GM19239 (cell line): Measurements from ENCODE around the gene KDR.

Source experiments
- DNase-seq: peaks from one replicate; pipeline ENCODE4 v3.0.0; 2011; ENCODE audit warnings: low spot score; ENCODE audit not compliant: insufficient read length
- FAIRE-seq: peaks from 2 replicates; lab custom pipeline; 2011; peaks lifted over from hg19 to GRCh38; lab: Jason Lieb, UNC

KDR gene

DNA sequence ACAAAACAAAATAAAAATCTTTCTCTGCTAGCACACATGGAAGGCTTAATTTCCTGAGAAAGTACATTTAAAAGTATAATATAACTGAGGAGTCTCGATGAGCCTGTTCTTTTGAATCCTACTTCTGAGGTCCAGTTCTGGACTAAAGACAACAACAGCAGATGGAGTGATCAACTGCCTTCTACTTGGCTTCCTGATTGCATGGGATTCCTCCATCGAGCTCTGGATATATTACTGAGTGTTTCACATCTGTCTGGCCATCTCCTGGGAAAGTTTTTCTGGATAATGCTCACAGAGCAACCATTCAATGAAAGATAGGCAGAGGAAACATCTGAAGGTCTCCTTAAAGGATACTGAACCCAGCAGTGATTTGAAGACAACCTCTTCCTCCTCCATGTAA is 42.6 kb downstream of the KDR start:
- no peak for DNase-seq
- no peak for FAIRE-seq

DNA sequence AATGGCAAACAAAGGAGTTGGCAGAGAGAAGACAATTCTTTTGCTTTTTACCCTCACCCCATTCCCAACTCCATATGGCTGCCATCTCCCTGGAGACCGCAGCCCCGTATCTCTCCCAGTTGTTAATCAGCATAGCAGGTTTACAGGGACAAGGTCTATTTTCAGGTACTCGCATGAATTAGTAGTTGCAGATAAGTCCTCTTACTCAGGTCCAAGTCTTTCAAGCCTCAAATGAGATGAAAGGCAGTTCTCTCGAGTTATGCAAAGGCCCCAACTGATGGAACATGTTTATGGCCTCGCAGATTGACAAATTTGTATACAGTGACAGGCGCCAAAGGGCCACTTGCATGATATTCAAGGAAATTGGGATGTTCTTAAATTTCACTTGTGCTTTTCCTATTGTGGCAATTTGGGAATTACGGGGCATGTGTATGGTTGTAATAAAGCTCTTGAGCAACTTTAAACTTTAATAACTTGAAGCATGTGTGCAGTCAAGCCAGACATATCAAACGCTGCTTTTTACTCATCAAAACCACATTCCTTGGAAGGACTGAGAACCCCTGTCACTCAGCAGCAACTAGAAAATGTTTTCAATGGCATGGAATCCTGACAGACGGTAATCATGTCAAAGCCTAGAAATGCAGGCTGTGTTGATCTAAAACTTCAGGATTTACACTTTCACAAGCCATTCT is 45.1 kb downstream of the KDR start:
- DNase-seq: no peak
- FAIRE-seq: no peak

DNA sequence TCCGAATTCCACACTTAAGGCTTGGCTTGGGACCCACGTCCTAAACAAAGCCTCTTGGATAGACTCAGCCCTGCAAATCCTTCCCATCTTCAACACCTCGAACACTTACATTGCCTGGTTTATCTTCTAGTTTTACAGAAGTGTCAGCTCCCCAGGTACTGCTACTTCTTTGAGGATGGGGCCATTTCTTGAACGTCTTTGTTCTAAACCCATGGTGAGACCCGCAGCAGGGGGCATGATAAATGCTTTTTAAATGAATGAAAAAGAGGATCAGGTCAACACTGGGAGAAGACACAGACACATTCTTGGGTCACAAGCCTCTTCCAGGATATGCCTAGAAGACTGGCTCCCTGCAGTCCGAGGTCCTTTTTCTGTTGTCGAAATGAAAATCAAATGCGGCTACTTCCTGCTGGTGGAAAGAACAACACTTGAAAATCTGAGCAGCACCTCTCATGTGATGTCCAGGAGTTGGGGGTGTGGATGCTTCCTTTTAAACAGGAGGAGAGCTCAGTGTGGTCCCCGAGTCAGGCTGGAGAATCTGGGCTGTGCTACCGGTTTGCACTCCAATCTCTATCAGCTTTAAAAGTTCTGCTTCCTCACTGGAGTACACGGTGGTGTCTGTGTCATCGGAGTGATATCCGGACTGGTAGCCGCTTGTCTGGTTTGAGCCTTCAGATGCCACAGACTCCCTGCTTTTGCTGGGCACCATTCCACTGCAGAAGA is 45.8 kb downstream of the KDR start:
- DNase-seq: no peak
- no peak for FAIRE-seq

DNA sequence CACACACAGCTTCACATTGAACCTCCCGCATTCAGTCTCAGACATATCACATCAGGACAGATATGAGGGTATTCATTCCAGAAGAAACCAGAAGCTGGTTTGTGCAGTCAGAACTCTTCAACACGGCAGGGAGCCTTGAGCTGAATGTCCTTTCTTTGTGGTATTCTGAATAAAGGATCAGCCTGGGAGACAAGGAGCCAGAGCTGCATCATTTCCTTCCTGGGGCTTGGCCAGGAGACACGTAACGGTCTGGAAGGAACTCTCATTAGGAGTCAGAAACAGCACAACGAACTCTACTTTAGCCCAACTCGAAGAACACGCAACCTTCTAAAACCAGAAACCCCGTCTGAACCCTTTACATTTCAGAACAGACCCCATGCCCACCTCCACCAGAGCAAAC is 46.4 kb downstream of the KDR start:
- FAIRE-seq (no peak), DNase-seq (no peak)

DNA sequence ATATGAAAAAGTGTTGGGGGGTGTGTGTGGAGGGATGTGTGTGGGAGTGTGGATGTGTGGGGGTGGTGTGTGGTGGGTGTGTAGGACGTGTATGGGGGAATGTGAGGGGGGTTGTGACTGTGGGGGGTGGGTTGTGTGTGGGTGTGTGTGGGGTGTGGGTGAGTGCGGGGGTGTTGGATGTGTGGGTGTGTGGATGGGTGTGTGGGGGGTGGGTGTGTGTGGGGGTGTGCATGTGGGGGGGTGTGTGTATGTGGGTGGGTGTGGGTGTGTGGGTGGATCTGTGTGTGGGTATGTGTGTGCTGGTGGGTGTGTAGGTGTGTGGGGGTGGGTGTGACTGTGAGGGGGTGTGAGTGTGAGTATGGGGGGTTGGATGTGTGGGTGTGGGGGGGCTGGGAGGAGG is 47.8 kb downstream of the KDR start:
- no peak for FAIRE-seq
- no peak for DNase-seq

DNA sequence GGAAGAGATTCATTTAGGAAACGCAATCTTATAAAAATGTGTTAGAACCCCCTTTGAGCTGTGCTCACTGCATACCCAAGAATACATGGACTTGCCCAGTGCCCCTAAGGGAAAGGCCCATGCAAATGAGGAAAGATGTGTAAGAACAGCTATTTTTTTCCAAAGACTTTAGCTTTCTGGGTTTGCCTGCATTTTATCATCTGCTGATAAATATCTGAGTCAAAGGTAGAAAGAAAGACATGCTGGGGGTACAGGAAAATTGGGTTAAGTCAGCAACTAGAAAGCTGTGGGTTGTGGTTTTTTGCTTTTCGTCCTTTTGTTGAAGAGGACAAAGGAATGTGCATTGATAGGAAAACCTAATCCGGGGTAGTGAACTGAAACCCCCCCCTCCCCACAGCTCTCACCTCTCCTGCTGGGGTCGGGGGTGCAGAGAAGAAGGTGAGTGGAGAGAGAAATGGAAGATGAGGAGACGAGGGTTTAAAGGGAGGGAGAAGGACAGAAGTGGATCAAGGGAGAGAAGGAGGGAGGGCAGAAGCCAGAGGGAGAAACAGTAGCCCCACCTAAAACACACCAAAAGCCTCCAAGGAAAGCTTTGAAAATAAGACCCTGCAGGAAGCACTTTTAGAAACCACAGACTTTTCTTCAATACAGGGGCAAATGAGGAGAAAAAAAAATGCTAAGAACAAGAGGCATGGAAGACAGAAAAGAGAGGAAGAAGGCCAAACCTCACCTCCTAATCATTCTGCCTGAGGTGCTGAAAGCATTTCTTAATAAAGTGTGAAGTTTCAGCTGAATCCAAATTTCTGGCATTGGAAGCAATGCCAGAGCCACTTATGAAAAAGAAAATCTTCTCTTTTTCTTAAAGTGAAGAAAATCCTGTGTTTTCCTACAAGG is 49.3 kb downstream of the KDR start:
- DNase-seq (no peak), FAIRE-seq (no peak)

DNA sequence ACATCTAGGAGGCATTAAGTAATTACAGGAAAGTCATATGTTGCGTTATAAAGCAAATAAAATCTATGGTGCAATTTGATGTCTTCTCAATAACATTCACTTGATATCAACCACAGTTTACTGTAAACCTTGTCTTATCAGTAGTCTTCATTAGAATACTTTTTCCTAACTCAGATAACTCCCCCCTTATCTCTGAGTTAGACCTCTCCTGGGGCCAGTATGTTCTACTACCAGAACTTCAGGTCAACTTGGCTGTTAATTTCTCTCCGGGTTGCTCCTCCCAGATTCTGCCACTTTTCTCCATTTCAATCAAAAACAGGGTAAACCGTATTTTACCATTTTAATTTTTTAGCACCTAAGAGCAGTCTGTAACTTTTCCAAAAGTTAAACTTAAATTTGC is 50.0 kb downstream of the KDR start:
- no peak for DNase-seq
- no peak for FAIRE-seq

DNA sequence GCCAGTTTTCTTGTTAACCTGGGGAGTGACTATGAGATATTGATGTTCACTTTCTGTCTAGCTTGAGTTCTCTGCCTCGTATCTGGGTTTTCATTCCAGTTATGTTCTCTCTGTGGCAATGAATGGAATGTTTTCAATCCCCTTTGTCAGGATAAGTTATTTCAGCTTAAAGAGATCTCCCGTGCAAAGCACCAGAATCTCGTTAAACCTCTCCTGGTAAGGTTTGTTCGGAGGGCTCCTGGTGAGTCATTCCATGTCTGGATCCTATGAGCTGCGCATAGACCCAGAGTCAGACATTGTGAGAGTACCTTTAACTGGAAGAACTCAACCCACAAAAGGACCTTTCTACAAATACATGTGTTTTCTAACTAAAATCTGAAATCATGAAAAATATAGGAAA is 51.0 kb downstream of the KDR start:
- FAIRE-seq (no peak), DNase-seq (no peak)

DNA sequence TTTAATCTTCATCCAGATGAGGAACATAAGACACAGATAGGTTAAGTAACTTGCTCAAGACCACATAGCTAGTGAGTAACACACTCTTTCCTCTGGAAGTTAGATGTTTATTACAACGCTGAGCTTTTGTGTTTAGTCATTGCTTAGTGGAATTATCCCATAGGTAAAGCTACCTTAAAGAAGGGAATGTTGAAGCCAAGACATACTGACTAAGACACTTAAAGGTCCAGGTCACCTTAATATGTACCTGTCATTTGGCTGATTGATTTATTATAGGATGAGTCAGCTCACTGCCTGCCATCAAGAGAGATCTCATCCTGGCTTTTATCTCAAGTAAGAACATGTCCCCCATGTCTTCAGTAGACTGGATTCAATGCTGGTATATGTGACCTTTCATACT is 53.4 kb downstream of the KDR start:
- no peak for FAIRE-seq

DNA sequence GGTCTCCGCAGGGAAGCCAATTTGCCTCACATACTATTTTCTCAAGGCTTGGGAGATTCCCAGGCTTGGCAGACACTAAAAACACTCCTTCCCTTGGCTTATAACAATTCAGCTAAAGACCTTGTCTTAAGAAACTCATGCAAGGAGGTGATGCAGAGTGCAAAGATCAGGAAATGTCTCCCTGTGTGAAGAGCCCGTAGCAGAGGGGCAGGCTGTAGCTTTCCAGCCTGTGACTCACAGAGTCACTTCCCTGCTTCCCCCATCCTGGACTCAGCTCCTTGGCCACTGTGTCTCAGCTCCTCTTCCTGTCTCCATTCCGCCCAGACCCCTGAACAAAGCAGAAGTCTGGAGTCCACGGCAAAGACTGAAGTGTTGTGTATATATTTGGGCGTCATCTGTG is 56.1 kb downstream of the KDR start:
- FAIRE-seq: no peak

More for the DNA sequence above, 53.4 kb downstream of the KDR start:
- DNase-seq: no peak

DNA sequence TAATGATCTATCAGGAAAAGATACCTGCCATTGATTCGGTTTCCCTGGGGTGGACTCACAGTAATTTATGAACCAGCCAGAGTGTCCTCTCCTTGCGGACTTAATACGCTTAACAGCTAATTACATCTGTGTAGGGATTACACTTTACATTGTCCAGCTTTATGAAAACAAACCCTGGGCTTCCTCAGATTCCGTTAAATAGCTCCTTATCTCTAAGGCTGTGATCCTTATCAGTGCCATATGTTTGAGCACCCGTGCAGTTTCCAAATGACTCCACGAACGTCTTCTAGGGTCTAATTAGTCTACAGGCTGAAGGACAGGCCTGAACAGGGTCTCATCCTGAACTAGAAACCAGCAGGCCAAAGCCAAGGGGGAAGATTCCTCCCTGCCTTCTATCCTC is 56.9 kb downstream of the KDR start:
- FAIRE-seq: no peak
- DNase-seq: no peak

More for the DNA sequence above, 56.1 kb downstream of the KDR start:
- DNase-seq: no peak

DNA sequence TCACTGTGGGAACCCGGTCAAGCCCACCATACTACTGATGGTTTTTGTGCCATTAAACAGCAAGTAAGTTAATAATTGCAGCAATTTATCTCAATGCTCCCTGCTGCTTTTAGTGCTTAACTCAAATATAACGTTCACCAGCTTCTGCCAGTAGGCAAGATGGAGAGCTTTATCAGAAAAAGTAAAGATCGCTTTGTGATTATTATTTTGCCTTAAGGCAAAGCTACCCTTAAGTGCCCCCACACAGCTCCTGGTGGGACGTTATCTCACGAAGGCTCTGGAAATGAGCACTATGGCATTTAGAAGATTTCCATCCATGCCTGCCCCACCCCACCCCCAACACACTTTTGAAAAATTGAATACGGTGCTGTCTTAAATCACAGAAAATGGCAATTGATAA is 59.4 kb downstream of the KDR start:
- FAIRE-seq: no peak
- DNase-seq: no peak

DNA sequence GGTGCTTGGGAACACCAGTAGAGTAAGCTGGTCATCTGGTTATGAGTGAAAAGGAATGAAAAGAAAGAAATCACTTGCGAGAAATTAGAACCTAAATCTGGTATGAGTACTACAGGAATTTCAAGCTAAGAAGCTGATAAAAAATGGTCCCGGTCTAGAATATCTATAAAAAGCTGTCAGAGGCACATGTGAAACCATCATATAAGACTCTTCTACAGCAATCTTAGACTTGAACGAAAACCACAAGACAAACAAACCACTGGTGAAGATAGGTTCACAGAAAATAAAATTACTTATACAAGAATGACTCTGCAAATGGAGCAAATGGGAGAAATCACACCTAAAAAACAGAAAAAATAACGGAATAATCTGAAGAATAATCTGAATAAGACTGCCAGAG is 69.9 kb downstream of the KDR start:
- no peak for DNase-seq
- FAIRE-seq: no peak

DNA sequence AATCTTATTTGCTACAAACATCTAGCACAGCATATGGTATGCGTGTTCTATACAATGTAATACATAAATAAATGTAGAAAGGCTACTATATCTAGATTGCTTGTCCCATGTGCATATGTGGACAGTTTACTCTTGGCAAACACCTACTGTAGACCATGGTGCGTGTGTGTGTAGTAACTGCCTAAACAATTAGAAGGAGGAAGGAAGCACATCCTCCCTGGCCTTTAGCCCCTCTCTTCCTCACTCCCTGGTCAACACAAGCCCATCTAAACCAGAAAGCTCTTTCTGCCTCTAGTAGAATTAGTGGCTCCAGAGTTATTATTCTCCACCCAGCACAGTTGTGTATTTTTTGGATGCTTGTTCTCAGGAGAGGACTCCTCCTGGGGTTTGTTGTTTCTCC is 73.9 kb downstream of the KDR start:
- no peak for FAIRE-seq
- no peak for DNase-seq

DNA sequence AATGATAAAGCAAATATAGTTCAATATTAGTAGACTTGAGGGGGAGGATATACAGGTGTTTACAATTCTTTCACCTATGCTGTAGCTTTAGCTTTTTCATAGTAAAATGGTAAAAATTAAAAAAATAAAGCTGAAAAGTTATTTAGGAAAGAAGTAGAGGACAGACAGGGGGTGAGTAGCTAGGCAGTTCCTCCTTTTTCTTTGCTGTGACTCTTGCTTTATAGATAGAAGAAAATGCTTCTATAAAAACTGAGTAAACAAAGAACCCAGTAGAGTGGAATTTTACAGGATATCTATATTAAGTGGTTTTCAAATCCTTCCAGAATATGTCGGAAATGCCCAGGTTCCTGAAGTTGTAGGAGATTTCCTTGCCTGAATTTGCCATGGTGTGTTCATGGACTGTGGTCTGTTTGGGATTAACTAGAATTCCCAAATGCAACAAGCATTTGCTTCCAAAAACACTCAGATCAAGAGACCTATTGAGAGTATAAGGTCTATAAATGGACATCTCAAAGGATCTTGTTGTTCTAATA is 74.9 kb downstream of the KDR start:
- no peak for FAIRE-seq
- DNase-seq: no peak

DNA sequence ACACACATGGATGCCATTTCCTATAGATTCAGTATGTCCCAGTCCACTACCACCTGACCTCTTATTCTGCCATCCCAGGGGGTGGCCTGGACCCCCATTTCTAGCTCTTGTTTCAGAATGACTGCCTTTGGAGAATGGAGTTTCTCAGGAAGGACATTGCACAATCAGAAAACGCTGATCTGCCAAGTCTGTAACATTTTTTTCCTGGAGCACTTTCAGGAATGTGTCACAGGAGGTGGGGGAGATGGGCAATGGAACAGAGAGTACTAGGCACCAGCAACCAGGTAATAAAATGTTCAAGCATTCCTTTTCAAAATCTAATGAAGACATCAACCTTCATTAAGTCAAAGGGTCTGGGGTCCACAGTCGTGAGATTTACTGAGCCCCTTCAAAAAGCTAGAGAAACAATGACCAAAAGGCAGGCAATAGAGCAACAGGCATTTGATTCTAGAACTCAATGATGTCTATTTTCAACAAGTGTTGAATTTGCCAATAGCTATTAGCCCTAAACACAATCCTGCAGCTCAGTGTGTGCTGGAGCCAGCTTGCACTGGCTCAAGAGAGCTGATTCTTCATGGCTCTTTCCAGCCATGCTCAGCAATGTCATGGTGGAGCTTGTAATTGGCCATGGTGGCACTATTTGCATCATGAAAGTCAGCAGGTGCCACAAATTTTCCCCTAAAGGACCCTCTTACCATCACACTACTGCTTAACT is 87.1 kb downstream of the KDR start:
- no peak for DNase-seq
- FAIRE-seq: no peak

DNA sequence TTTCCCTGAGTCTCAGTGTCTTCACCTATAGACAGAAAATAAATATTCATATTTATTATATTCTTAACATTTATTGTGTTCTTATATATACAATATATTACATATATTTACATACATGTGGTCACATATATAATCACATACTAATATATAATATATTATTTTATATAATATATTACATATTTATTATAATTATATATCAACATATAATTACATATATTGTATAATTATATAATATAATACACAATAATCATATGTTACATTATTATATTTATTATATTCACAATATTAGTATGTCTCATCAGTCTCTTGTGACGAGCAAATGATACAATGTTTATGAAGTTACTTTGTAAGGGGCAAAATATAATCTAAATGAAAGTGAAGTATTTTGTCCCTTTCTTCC is 87.7 kb downstream of the KDR start:
- DNase-seq: no peak
- no peak for FAIRE-seq

DNA sequence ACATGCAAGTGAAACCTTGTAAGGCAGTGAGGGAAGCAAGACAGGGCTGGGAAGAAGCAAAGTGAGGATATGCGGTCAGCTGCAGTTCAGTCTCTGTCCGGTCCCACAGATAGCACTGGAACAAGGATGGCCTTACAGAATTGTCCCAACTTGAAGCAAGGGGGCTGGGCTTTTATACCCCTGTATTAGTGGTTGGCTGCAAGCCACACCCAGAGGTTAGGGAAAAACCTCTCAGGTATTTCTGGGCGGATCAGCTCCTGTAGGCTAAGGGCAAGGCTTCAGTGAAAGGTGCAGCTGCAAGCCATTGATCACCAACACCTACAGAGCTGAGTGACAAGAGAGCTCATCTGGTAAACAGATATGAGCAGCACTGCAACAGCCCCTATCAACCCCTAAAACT is 89.0 kb downstream of the KDR start:
- FAIRE-seq (no peak), DNase-seq (no peak)

DNA sequence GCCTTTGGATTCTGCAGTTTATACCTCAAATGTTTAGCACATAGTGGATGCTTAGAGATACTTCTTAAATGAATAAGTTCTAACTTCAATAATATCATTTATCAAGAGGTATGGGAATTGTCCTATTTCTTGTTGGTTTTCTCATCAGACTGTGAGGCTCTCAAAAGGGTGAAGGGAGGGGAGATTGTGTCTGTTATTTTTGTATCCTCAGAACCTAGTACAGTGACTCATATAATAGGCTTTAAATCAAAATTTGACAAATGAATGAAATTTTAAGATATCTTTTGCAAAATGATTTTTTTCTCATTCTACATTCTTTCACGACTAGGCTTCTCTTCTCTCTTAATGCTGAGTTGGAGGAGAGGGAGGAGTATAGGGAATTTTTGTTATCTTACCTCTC is 89.5 kb downstream of the KDR start:
- DNase-seq (no peak), FAIRE-seq (no peak)

DNA sequence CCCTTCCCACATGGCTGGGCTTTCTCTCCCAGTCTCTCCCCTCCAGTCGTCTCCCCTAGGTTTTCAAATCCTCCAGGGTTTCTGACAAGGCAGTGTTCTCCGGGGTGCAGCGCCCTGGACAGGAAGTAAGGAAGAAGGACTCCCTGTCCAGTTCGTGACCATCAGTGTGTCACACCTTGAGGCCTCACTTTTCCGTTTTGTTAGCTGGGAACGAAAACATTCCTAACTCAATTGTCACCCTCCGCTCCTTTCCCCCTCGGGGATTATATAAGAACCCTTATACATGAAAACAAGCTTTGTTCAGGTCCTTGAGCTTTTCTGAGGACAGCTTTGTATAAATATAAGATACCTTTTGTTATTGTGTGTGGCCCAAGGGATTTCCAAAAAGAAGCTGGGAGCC is 92.1 kb downstream of the KDR start:
- DNase-seq: no peak
- FAIRE-seq: no peak
